ENCODE results near the gene MBTD1.

GRCh38 chr17:51299859-51300258, 40.0 kb upstream of the MBTD1 start:
- TF ChIP-seq ZSCAN18 (CRISPR knock-in tag; IDR thresholded peaks at IDR 0.05) (no peak), CTCF (IDR thresholded peaks at IDR 0.05) (no peak), FOXJ3 (CRISPR knock-in tag; IDR thresholded peaks at IDR 0.05; ENCODE audit: borderline replicate concordance) (no peak), USF2 (CRISPR knock-in tag; IDR thresholded peaks at IDR 0.05) (no peak), NFE2L1 (CRISPR knock-in tag; IDR thresholded peaks at IDR 0.05) (no peak), ARID4B (CRISPR knock-in tag; IDR thresholded peaks at IDR 0.05; ENCODE audit: borderline replicate concordance) (no peak), ZNF121 (CRISPR knock-in tag; IDR thresholded peaks at IDR 0.05) (no peak)

Measured in WTC11 (cell line).